HG02943 (cell line): ENCODE data around the gene SPTBN4.
"Not testable (repeated sequence)": the region's sequence is repeated elsewhere in the genome, so short reads cannot be mapped to it uniquely, and the experiment has no call there.

Experiments used
- ATAC-seq: cut with Tn5 transposase; IDR thresholded peaks from one replicate; pipeline ENCODE4 v1.9.1; 2021; ENCODE audit warnings: mild to moderate bottlenecking, low read depth, moderate library complexity; ENCODE audit not compliant: unreplicated experiment

Gene SPTBN4

GRCh38 chr19:40464059-40465024, 2.5 kb upstream of the SPTBN4 start:
- ATAC-seq, result no peak

GRCh38 chr19:40465025-40465556, 1.7 kb upstream of the SPTBN4 start:
- ATAC-seq, result peak; percentile 5

- ATAC-seq, result peak; percentile 78
Measured at GRCh38 chr19:40465557-40466218, 1.1 kb upstream of the SPTBN4 start, which contains the start of gene BLVRB. Gene BLVRB, minus strand, starts transcription at chr19:40465745. Its CDS starts 57 bp downstream, at chr19:40465688.

- ATAC-seq, result no peak
Measured at GRCh38 chr19:40466219-40466984, 399 bp upstream of the SPTBN4 start.

- no peak for ATAC-seq
Measured at GRCh38 chr19:40469011-40469410, 2.2 kb downstream of the SPTBN4 start.

GRCh38 chr19:40471111-40471510, 4.3 kb downstream of the SPTBN4 start:
- ATAC-seq, result no peak

GRCh38 chr19:40472516-40472915, 5.7 kb downstream of the SPTBN4 start:
- no peak for ATAC-seq

GRCh38 chr19:40474737-40475136, 7.9 kb downstream of the SPTBN4 start:
- ATAC-seq, result no peak

GRCh38 chr19:40475878-40476644, 9.3 kb downstream of the SPTBN4 start:
- not testable (repeated sequence) for ATAC-seq

GRCh38 chr19:40486017-40486416, 19.2 kb downstream of the SPTBN4 start:
- no peak for ATAC-seq

GRCh38 chr19:40489882-40490230, 23.1 kb downstream of the SPTBN4 start:
- ATAC-seq, result no peak

- ATAC-seq, result no peak
Measured at GRCh38 chr19:40492274-40492673, 25.5 kb downstream of the SPTBN4 start.

GRCh38 chr19:40493778-40494177, 27.0 kb downstream of the SPTBN4 start:
- ATAC-seq, result no peak

GRCh38 chr19:40494191-40494838, 27.5 kb downstream of the SPTBN4 start:
- ATAC-seq, result no peak

- ATAC-seq, result no peak
Measured at GRCh38 chr19:40497214-40497613, 30.4 kb downstream of the SPTBN4 start.

- ATAC-seq, result no peak
Measured at GRCh38 chr19:40499320-40499719, 32.5 kb downstream of the SPTBN4 start.

GRCh38 chr19:40500678-40501530, 34.1 kb downstream of the SPTBN4 start:
- not testable (repeated sequence) for ATAC-seq

- ATAC-seq, result no peak
Measured at GRCh38 chr19:40501599-40501998, 34.8 kb downstream of the SPTBN4 start.
